HepG2 (cell line): ENCODE results near the gene KIF22. TPM values are rescaled to one million over a fixed set of nuclear protein-coding genes. Genes with fewer than 3 reads are reported as not detected.
A peak's percentile ranks its signal among the peaks of the same experiment; 100 is the strongest.

Experiments
- ATAC-seq: fragments of 200-7000 bp; cut with Tn5 transposase; 3 replicates; pipeline ENCODE4 v1.9.1; 2020; ENCODE audit warnings: mild to moderate bottlenecking, moderate library complexity
- BruUV-seq: library from RNA; stranded (reverse); fragments of 400-500 nt; replicated peaks from 2 replicates; lab custom pipeline; 2021; lab: Mats Ljungman, UMichigan
- CTCF ChIA-PET: fragments of 300-600 bp; formaldehyde crosslinking; extraction: SDS; loops from one replicate; lab custom pipeline; 2021; ENCODE audit warnings: low total read pairs, inconsistent platforms, low intra/inter-chr PET ratio; lab: Yijun Ruan, JAX
- POLR2A ChIA-PET: fragments of 350-600 bp; sonication (Branson Sonifier 250); formaldehyde crosslinking; loops from one replicate; lab custom pipeline; 2020; ENCODE audit warnings: antibody characterized with exemption, inconsistent platforms; lab: Yijun Ruan, JAX
- DNase-seq: peaks from one replicate; pipeline ENCODE4 v3.0.0-alpha.2; 2015; ENCODE audit warnings: low spot score
- FAIRE-seq: peaks from 3 replicates; lab custom pipeline; 2011; peaks lifted over from hg19 to GRCh38; lab: Jason Lieb, UNC
- H2AFZ ChIP-seq: one replicate; pipeline ENCODE4 v1.6.1; 2011; ENCODE audit warnings: low read length, inconsistent platforms
- H3K27ac ChIP-seq: fragments of 300-600 bp; 3 replicates; pipeline ENCODE4 v1.8.0; 2011; ENCODE audit warnings: mixed run types, mild to moderate bottlenecking, mixed read lengths, low read length, inconsistent platforms; ENCODE audit not compliant: insufficient read depth; ENCODE audit errors: extremely low read length
- H3K27me3 ChIP-seq, 2 experiments: fragments of 200-600 bp in 1 of 2; 2 replicates in 1 of 2; 3 replicates in 1 of 2; pipeline versions ENCODE4 v1.6.0 to v1.8.0; 2011; ENCODE audit warnings: low read length in 2 of 2, mild to moderate bottlenecking in 2 of 2, moderate library complexity in 2 of 2, inconsistent platforms in 1 of 2; ENCODE audit not compliant: insufficient read depth in 2 of 2, control insufficient read depth in 1 of 2
- H3K36me3 ChIP-seq, 2 experiments: fragments of 200-600 bp in 1 of 2; replicated peaks in 1 of 2; 2 replicates in 1 of 2; 3 replicates in 1 of 2; pipeline versions ENCODE4 v1.5.1 to v1.8.0; 2011; ENCODE audit warnings: low read length in 2 of 2, inconsistent platforms in 1 of 2; ENCODE audit not compliant: insufficient read depth in 2 of 2, control insufficient read depth in 1 of 2
- H3K4me1 ChIP-seq: 2 replicates; pipeline ENCODE4 v1.5.1; 2012; ENCODE audit warnings: low read length, inconsistent platforms; ENCODE audit not compliant: insufficient read depth
- H3K4me2 ChIP-seq: 2 replicates; pipeline ENCODE4 v1.6.0; 2011; ENCODE audit warnings: low read depth, low read length, inconsistent platforms
- H3K4me3 ChIP-seq, 3 experiments: fragments of 200-600 bp in 1 of 3; sonication (generic), shearing (Covaris generic) in 1 of 3; replicated peaks in 1 of 3; 2 replicates each; pipeline ENCODE4 v1.5.1; 2011 to 2016; ENCODE audit warnings: low read length in 3 of 3, inconsistent platforms in 2 of 3, low read depth in 2 of 3, mild to moderate bottlenecking in 2 of 3, control low read depth in 1 of 3, mixed read lengths in 1 of 3; ENCODE audit not compliant: insufficient read depth in 1 of 3
- H3K79me2 ChIP-seq: one replicate; pipeline ENCODE4 v1.6.1; 2011; ENCODE audit warnings: low read length, inconsistent platforms; ENCODE audit not compliant: insufficient read depth
- H3K9ac ChIP-seq: 2 replicates; pipeline ENCODE4 v1.6.0; 2011; ENCODE audit warnings: mild to moderate bottlenecking, low read depth, low read length, inconsistent platforms; ENCODE audit not compliant: insufficient read depth
- H3K9me3 ChIP-seq: 2 replicates; pipeline ENCODE4 v1.5.1; 2012; ENCODE audit warnings: mild to moderate bottlenecking, low read length
- H4K20me1 ChIP-seq: 2 replicates; pipeline ENCODE4 v1.6.0; 2011; ENCODE audit warnings: inconsistent platforms, mild to moderate bottlenecking, low read length, moderate library complexity; ENCODE audit not compliant: insufficient read depth
- IRF2 ChIP-seq: IDR thresholded peaks from 2 replicates; pipeline ENCODE4 v1.6.1; 2018; ENCODE audit warnings: missing genetic modification reagents, missing compliant biosample characterization
- KMT2B ChIP-seq: IDR thresholded peaks from 2 replicates; pipeline ENCODE4 v1.6.1; 2016; ENCODE audit warnings: missing genetic modification reagents, missing compliant biosample characterization
- NFYB ChIP-seq: sonication (generic); formaldehyde crosslinking; IDR thresholded peaks from 2 replicates; pipeline ENCODE4 v1.4.0; 2020; ENCODE audit warnings: missing genetic modification reagents
- SOX6 ChIP-seq, 2 experiments: fragments of 450-650 bp in 1 of 2; sonication (generic) in 1 of 2; formaldehyde crosslinking in 1 of 2; IDR thresholded peaks; 2 replicates each; pipeline versions ENCODE4 v1.4.0 to v1.6.1; 2017 to 2020; ENCODE audit warnings: antibody characterized with exemption in 1 of 2, mild to moderate bottlenecking in 1 of 2, missing genetic modification reagents in 1 of 2
- SYNCRIP ChIP-seq: fragments of 200-400 bp; formaldehyde crosslinking; IDR thresholded peaks from 2 replicates; pipeline ENCODE4 v1.6.1; 2018; ENCODE audit warnings: mild to moderate bottlenecking, low read depth, low read length; ENCODE audit not compliant: insufficient read depth
- TCF7L2 ChIP-seq: IDR thresholded peaks from 2 replicates; pipeline ENCODE4 v1.6.1; 2011; ENCODE audit warnings: mild to moderate bottlenecking, low read depth, low read length, moderate library complexity
- XRCC5 ChIP-seq: fragments of 200-400 bp; formaldehyde crosslinking; optimal IDR thresholded peaks from 2 replicates; pipeline ENCODE3; 2017; ENCODE audit warnings: mild to moderate bottlenecking, low read length
- ZFX ChIP-seq: sonication (generic); formaldehyde crosslinking; IDR thresholded peaks from 2 replicates; pipeline ENCODE4 v1.4.0; 2020; ENCODE audit warnings: mild to moderate bottlenecking, low read depth, missing genetic modification reagents, moderate library complexity
- ZNF136 ChIP-seq: sonication (generic); formaldehyde crosslinking; IDR thresholded peaks from 2 replicates; pipeline ENCODE4 v1.8.1; 2022; ENCODE audit warnings: low read depth, mild to moderate bottlenecking, moderate library complexity, missing genetic modification reagents
- ZNF460 ChIP-seq: sonication (generic); formaldehyde crosslinking; IDR thresholded peaks from 2 replicates; pipeline ENCODE4 v1.5.1; 2020; ENCODE audit warnings: missing genetic modification reagents, mild to moderate bottlenecking, borderline replicate concordance
- ZSCAN9 ChIP-seq: IDR thresholded peaks from 2 replicates; pipeline ENCODE4 v1.6.1; 2016; ENCODE audit warnings: borderline replicate concordance
- WGBS: methylation state at CpG from one replicate; pipeline ENCODE4 v1.1.6; 2017; ENCODE audit warnings: low lambda C conversion rate; 5-methylcytosine and 5-hydroxymethylcytosine counted together
- in situ Hi-C: cut with HindIII; loops from 2 replicates; pipeline ENCODE4 v1.10.0; 2017; ENCODE audit warnings: low pct_unique_long_range_greater_than_20kb; ENCODE audit not compliant: extremely low pct_ligation_motif_present
- intact Hi-C: fragments of 100-400 bp; cut with micrococcal nuclease; formaldehyde crosslinking; loops from one replicate; pipeline ENCODE4 v1.10.0; 2022; ENCODE audit not compliant: unreplicated experiment
- polyA plus RNA-seq, 8 experiments: library from polyadenylated mRNA; depleted of rRNA in 3 of 8; stranded (reverse) in 7 of 8; unstranded in 1 of 8; fragments of >200 nt; fragmentation: Illumina TruSeq in 4 of 8; extraction: Trizol in 4 of 8; gene quantifications; 2 replicates each; pipeline versions ENCODE4 v1.2.1 to v1.2.3, GENCODE V29; 2011 to 2016; ENCODE audit warnings: low read depth in 4 of 8, missing spikeins in 1 of 8, mixed read lengths in 1 of 8; ENCODE audit not compliant: insufficient read depth in 1 of 8
- total RNA-seq, 5 experiments: library from RNA; depleted of rRNA; stranded (reverse); fragments of >200 nt; fragmentation: Illumina TruSeq; extraction: Trizol; gene quantifications; 2 replicates each; pipeline ENCODE4 v1.2.3, GENCODE V29; 2016; ENCODE audit warnings: low read depth in 1 of 5
- TF ChIP-seq, protein P1 (sequence below): sonication (generic); formaldehyde crosslinking; IDR thresholded peaks from 2 replicates; pipeline ENCODE4 v1.5.0; 2020; ENCODE audit warnings: missing genetic modification reagents
- TF ChIP-seq, protein P2 (sequence below): sonication (generic); IDR thresholded peaks from 2 replicates; pipeline ENCODE4 v1.6.1; 2016; ENCODE audit warnings: low read depth, borderline replicate concordance
- TF ChIP-seq, protein P3 (sequence below): sonication (generic); formaldehyde crosslinking; IDR thresholded peaks from 2 replicates; pipeline ENCODE4 v1.4.0; 2020; ENCODE audit warnings: missing genetic modification reagents

The KIF22 gene
- total and polyA plus RNA-seq, 2 of the 13 experiments (the other 11 are each of a cell fraction or from before 2014, with no cell fraction given): 95.8 to 118 TPM

DNA sequence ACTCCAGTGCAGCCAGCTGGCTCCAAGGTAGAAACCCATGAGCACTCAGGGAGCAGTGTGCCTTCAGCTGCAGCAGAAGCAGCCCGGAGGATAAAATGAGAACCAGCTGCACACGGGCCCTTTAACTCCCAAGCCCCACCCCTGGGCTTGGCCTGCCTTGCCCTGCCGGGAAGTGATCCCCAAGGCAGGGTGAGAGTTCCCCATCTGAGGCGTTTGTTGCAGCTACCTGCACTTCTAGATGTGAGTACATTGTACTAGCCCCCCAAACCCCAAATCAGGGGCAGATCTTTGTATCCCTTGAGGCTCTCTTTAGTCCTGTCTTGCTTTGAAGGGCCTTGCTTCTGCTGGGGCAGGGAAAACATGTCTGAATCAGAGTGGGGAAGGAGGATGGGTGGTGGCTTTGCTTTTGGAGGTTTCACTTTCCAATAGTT is 29.7 kb downstream of the KIF22 start, which contains the start of gene MVP:
Gene MVP (plus strand): TSS at position 192 of the 431 bp plus-strand sequence. CDS start 10,088 bp downstream, outside the sequence.
- Histone ChIP-seq H4K20me1 (peaks cover 5% of the 10 kb centered on the region; the same call in 1 of the 2 replicates), H3K27me3 (no peaks in the 10 kb centered on the region; a peak in 2 of 5 replicates), H3K9ac (peak within 1 kb of the TSS; percentile 56), H2AFZ (no peak within 1 kb of the TSS), H3K4me1 (peaks cover 88% of the 10 kb centered on the region), H3K4me3 (peak within 1 kb of the TSS; percentile 59 to 71 (median 71)), H3K4me2 (peak within 1 kb of the TSS; percentile 86), H3K79me2 (peaks cover 29% of the 10 kb centered on the region), H3K27ac (peak within 1 kb of the TSS; percentile 53), H3K9me3 (no peaks in the 10 kb centered on the region), H3K36me3 (peaks cover 0 to 9% of the 10 kb centered on the region in 2 experiments; a peak in 2 of 5 replicates)
- peak; percentile 47 for ATAC-seq
- intact Hi-C loops (no loop called here), in situ Hi-C loops (loop anchor here (25.0 kb wide), 1 partner anchor 842 kb away; the partner anchor contains the start of genes FBRS and PRR14)
- 0% methylated on average over 4 of the region's 4 CpGs for WGBS
- CTCF ChIA-PET: interaction anchor here (3.3 kb wide), 1 partner anchor 28 kb away, joined by 12 read pairs; no protein-coding TSS in a partner anchor
- POLR2A ChIA-PET: interaction anchor here (0.7 to 7.0 kb wide), 12 partner anchors 7 to 245 kb away, joined by 3 to 145 read pairs (median 8); partner anchors contain the start of genes ALDOA, ASPHD1, CDIPT and KIF22
- no TSS peak for BruUV-seq
- DNase-seq: no peak
- no peak for FAIRE-seq
- TF ChIP-seq, protein P1, sequence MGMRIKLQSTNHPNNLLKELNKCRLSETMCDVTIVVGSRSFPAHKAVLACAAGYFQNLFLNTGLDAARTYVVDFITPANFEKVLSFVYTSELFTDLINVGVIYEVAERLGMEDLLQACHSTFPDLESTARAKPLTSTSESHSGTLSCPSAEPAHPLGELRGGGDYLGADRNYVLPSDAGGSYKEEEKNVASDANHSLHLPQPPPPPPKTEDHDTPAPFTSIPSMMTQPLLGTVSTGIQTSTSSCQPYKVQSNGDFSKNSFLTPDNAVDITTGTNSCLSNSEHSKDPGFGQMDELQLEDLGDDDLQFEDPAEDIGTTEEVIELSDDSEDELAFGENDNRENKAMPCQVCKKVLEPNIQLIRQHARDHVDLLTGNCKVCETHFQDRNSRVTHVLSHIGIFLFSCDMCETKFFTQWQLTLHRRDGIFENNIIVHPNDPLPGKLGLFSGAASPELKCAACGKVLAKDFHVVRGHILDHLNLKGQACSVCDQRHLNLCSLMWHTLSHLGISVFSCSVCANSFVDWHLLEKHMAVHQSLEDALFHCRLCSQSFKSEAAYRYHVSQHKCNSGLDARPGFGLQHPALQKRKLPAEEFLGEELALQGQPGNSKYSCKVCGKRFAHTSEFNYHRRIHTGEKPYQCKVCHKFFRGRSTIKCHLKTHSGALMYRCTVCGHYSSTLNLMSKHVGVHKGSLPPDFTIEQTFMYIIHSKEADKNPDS: no peak
- no peak for TF ChIP-seq TCF7L2
- TF ChIP-seq ZNF136: no peak
- TF ChIP-seq ZNF460 (CRISPR knock-in tag): no peak
- no peak for TF ChIP-seq NFYB (CRISPR knock-in tag)
- TF ChIP-seq IRF2 (CRISPR knock-in tag): peak; percentile 43; the same call in 1 of the 2 replicates
- TF ChIP-seq, protein P2, sequence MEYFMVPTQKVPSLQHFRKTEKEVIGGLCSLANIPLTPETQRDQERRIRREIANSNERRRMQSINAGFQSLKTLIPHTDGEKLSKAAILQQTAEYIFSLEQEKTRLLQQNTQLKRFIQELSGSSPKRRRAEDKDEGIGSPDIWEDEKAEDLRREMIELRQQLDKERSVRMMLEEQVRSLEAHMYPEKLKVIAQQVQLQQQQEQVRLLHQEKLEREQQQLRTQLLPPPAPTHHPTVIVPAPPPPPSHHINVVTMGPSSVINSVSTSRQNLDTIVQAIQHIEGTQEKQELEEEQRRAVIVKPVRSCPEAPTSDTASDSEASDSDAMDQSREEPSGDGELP: peak; percentile 39; the same call in 1 of the 2 replicates
- peak; percentile 40; the same call in 1 of the 2 replicates for TF ChIP-seq ZFX (CRISPR knock-in tag)
- TF ChIP-seq, protein P3, sequence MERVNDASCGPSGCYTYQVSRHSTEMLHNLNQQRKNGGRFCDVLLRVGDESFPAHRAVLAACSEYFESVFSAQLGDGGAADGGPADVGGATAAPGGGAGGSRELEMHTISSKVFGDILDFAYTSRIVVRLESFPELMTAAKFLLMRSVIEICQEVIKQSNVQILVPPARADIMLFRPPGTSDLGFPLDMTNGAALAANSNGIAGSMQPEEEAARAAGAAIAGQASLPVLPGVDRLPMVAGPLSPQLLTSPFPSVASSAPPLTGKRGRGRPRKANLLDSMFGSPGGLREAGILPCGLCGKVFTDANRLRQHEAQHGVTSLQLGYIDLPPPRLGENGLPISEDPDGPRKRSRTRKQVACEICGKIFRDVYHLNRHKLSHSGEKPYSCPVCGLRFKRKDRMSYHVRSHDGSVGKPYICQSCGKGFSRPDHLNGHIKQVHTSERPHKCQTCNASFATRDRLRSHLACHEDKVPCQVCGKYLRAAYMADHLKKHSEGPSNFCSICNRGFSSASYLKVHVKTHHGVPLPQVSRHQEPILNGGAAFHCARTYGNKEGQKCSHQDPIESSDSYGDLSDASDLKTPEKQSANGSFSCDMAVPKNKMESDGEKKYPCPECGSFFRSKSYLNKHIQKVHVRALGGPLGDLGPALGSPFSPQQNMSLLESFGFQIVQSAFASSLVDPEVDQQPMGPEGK: peak; percentile 54
- peak; percentile 45 for TF ChIP-seq XRCC5
- TF ChIP-seq KMT2B: no peak; the same call in 1 of the 2 replicates
- TF ChIP-seq ZSCAN9 (CRISPR knock-in tag): peak; percentile 56; the same call in 1 of the 2 replicates
- TF ChIP-seq SOX6 (IDR thresholded peaks at IDR 0.05): no peak
- TF ChIP-seq SOX6 (CRISPR knock-in tag; IDR thresholded peaks at IDR 0.05): 0 out of 2 replicates have a peak, but pooled peaks have one; percentile 14
- TF ChIP-seq SYNCRIP: no peak
